ENCODE results near the gene UGT1A5. TPM values are rescaled to one million over a fixed set of nuclear protein-coding genes. Genes with fewer than 3 reads are reported as not detected.
A peak's percentile ranks its signal among the peaks of the same experiment; 100 is the strongest.

Gene UGT1A5
- total RNA-seq, 1 donor from 2014 or later, result not detected

- Mint-ChIP-seq H3K27ac (no peak overlapping the region), H3K9me3 (peaks cover 6% of the 10 kb centered on the region), H3K4me1 (no peaks in the 10 kb centered on the region), H3K27me3 (ENCODE audit: low read depth) (peaks cover 8% of the 10 kb centered on the region), H3K4me3 (no peak overlapping the region), H3K36me3 (no peaks in the 10 kb centered on the region)
- TF ChIP-seq CTCF (IDR thresholded peaks at IDR 0.05; ENCODE audit: unreplicated experiment), result no peak
- peak in 1 of 2 experiments; percentile 5 for DNase-seq (ENCODE audit: low spot score in 2 of 2, unreplicated experiment in 2 of 2)
Measured at GRCh38 chr2:233798335-233799086, 85.8 kb downstream of the UGT1A5 start.

GRCh38 chr2:233799087-233799665 is 86.5 kb downstream of the UGT1A5 start:
- Mint-ChIP-seq H3K9me3 (peaks cover 6% of the 10 kb centered on the region), H3K4me3 (no peak overlapping the region), H3K36me3 (no peaks in the 10 kb centered on the region), H3K27me3 (ENCODE audit: low read depth) (peaks cover 14% of the 10 kb centered on the region), H3K27ac (no peak overlapping the region), H3K4me1 (no peaks in the 10 kb centered on the region)
- no peak for TF ChIP-seq CTCF (IDR thresholded peaks at IDR 0.05; ENCODE audit: unreplicated experiment)
- DNase-seq (ENCODE audit: low spot score in 2 of 2, unreplicated experiment in 2 of 2), result no peak

- Mint-ChIP-seq H3K4me3 (no peak overlapping the region), H3K4me1 (no peaks in the 10 kb centered on the region), H3K27me3 (ENCODE audit: low read depth) (peaks cover 18% of the 10 kb centered on the region), H3K36me3 (no peaks in the 10 kb centered on the region), H3K27ac (no peak overlapping the region), H3K9me3 (peaks cover 6% of the 10 kb centered on the region)
- no peak for DNase-seq (ENCODE audit: low spot score in 2 of 2, unreplicated experiment in 2 of 2)
- no peak for TF ChIP-seq CTCF (IDR thresholded peaks at IDR 0.05; ENCODE audit: unreplicated experiment)
Measured at GRCh38 chr2:233799716-233800115, 87.0 kb downstream of the UGT1A5 start.

GRCh38 chr2:233800208-233800607 is 87.5 kb downstream of the UGT1A5 start:
- peak in 1 of 2 experiments; percentile 32 for DNase-seq (ENCODE audit: low spot score in 2 of 2, unreplicated experiment in 2 of 2)
- H3K4me3 Mint-ChIP-seq, result no peak overlapping the region
- no peaks in the 10 kb centered on the region for H3K36me3 Mint-ChIP-seq
- peaks cover 23% of the 10 kb centered on the region for H3K27me3 Mint-ChIP-seq (ENCODE audit: low read depth)
- no peak for TF ChIP-seq CTCF (IDR thresholded peaks at IDR 0.05; ENCODE audit: unreplicated experiment)
- no peaks in the 10 kb centered on the region for H3K4me1 Mint-ChIP-seq
- H3K27ac Mint-ChIP-seq, result no peak overlapping the region
- peaks cover 6% of the 10 kb centered on the region for H3K9me3 Mint-ChIP-seq

- no peak overlapping the region for H3K4me3 Mint-ChIP-seq
Measured at GRCh38 chr2:233801357-233802131, 88.8 kb downstream of the UGT1A5 start.

More at GRCh38 chr2:233801357-233802131, 88.8 kb downstream of the UGT1A5 start:
- Mint-ChIP-seq H3K36me3 (no peaks in the 10 kb centered on the region), H3K27me3 (ENCODE audit: low read depth) (peaks cover 33% of the 10 kb centered on the region), H3K9me3 (peaks cover 6% of the 10 kb centered on the region), H3K4me1 (no peaks in the 10 kb centered on the region), H3K27ac (no peak overlapping the region)
- no peak for TF ChIP-seq CTCF (IDR thresholded peaks at IDR 0.05; ENCODE audit: unreplicated experiment)
- DNase-seq (ENCODE audit: low spot score in 2 of 2, unreplicated experiment in 2 of 2), result peak; percentile 6 to 14

Measured in mesothelial cell of epicardium (in vitro differentiated cells).